HepG2 (cell line): ENCODE measurements around the gene NLE1. TPM values are rescaled to one million over a fixed set of nuclear protein-coding genes. Genes with fewer than 3 reads are reported as not detected.

Experiments
- CTCF ChIP-seq: sonication (generic); formaldehyde crosslinking; IDR thresholded peaks from 2 replicates; pipeline ENCODE4 v1.5.0; 2020; ENCODE audit warnings: mild to moderate bottlenecking, missing genetic modification reagents, moderate library complexity
- DNMT1 ChIP-seq: sonication (generic); formaldehyde crosslinking; IDR thresholded peaks from 2 replicates; pipeline ENCODE4 v1.5.1; 2020; ENCODE audit warnings: mild to moderate bottlenecking, missing genetic modification reagents
- ERF ChIP-seq: IDR thresholded peaks from 2 replicates; pipeline ENCODE4 v1.6.1; 2018; ENCODE audit warnings: missing biosample characterization, missing genetic modification reagents
- FOXM1 ChIP-seq: sonication (generic); formaldehyde crosslinking; IDR thresholded peaks from 2 replicates; pipeline ENCODE4 v1.5.0; 2020; ENCODE audit warnings: missing genetic modification reagents
- IKZF5 ChIP-seq: IDR thresholded peaks from 2 replicates; pipeline ENCODE4 v1.6.1; 2018; ENCODE audit warnings: missing genetic modification reagents, mild to moderate bottlenecking, missing compliant biosample characterization
- MIER2 ChIP-seq: IDR thresholded peaks from 2 replicates; pipeline ENCODE4 v1.6.1; 2016; ENCODE audit warnings: missing biosample characterization, missing genetic modification reagents
- MYC ChIP-seq: sonication (generic); formaldehyde crosslinking; IDR thresholded peaks from 2 replicates; pipeline ENCODE4 v1.9.0; 2021; ENCODE audit warnings: missing genetic modification reagents, borderline replicate concordance
- MZF1 ChIP-seq: sonication (generic); formaldehyde crosslinking; IDR thresholded peaks from 2 replicates; pipeline ENCODE4 v1.8.1; 2023; ENCODE audit warnings: mild to moderate bottlenecking, missing genetic modification reagents, borderline replicate concordance
- PHF8 ChIP-seq: sonication (generic); formaldehyde crosslinking; IDR thresholded peaks from 2 replicates; pipeline ENCODE4 v1.5.0; 2020; ENCODE audit warnings: missing genetic modification reagents
- PREB ChIP-seq: sonication (generic); formaldehyde crosslinking; IDR thresholded peaks from 2 replicates; pipeline ENCODE4 v1.4.0; 2020; ENCODE audit warnings: missing genetic modification reagents
- RAD21 ChIP-seq: fragments of 450-650 bp; formaldehyde crosslinking; IDR thresholded peaks from 2 replicates; pipeline ENCODE4 v1.5.0; 2020; ENCODE audit warnings: mild to moderate bottlenecking
- SAFB2 ChIP-seq: sonication (generic); formaldehyde crosslinking; IDR thresholded peaks from 2 replicates; pipeline ENCODE4 v1.5.1; 2020; ENCODE audit warnings: missing genetic modification reagents, low read depth, mild to moderate bottlenecking, borderline replicate concordance
- ZFP37 ChIP-seq: sonication (generic); formaldehyde crosslinking; IDR thresholded peaks from 2 replicates; pipeline ENCODE4 v1.4.0; 2020; ENCODE audit warnings: missing genetic modification reagents, borderline replicate concordance
- ZNF383 ChIP-seq: sonication (generic); formaldehyde crosslinking; IDR thresholded peaks from 2 replicates; pipeline ENCODE4 v1.4.0; 2020; ENCODE audit warnings: missing genetic modification reagents, mild to moderate bottlenecking, borderline replicate concordance
- ZNF713 ChIP-seq: sonication (generic); formaldehyde crosslinking; IDR thresholded peaks from 2 replicates; pipeline ENCODE4 v1.4.0; 2020; ENCODE audit warnings: mild to moderate bottlenecking, missing genetic modification reagents
- ZNF816 ChIP-seq: sonication (generic); formaldehyde crosslinking; IDR thresholded peaks from 2 replicates; pipeline ENCODE4 v1.8.0; 2022; ENCODE audit warnings: missing genetic modification reagents, mild to moderate bottlenecking, borderline replicate concordance
- ZNF841 ChIP-seq: sonication (generic); formaldehyde crosslinking; IDR thresholded peaks from 2 replicates; pipeline ENCODE4 v1.8.1; 2023; ENCODE audit warnings: missing genetic modification reagents, borderline replicate concordance
- polyA plus RNA-seq, 8 experiments: library from polyadenylated mRNA; depleted of rRNA in 3 of 8; stranded (reverse) in 7 of 8; unstranded in 1 of 8; fragments of >200 nt; fragmentation: Illumina TruSeq in 4 of 8; extraction: Trizol in 4 of 8; gene quantifications; 2 replicates each; pipeline versions ENCODE4 v1.2.1 to v1.2.3, GENCODE V29; 2011 to 2016; ENCODE audit warnings: low read depth in 4 of 8, missing spikeins in 1 of 8, mixed read lengths in 1 of 8; ENCODE audit not compliant: insufficient read depth in 1 of 8
- total RNA-seq, 5 experiments: library from RNA; depleted of rRNA; stranded (reverse); fragments of >200 nt; fragmentation: Illumina TruSeq; extraction: Trizol; gene quantifications; 2 replicates each; pipeline ENCODE4 v1.2.3, GENCODE V29; 2016; ENCODE audit warnings: low read depth in 1 of 5
- TF ChIP-seq, protein P1 (sequence below): sonication (generic); formaldehyde crosslinking; IDR thresholded peaks from 2 replicates; pipeline ENCODE4 v1.8.0; 2023; ENCODE audit warnings: mild to moderate bottlenecking, missing genetic modification reagents
- TF ChIP-seq, protein P2 (sequence below): sonication (generic); formaldehyde crosslinking; IDR thresholded peaks from 2 replicates; pipeline ENCODE4 v1.5.0; 2020; ENCODE audit warnings: mild to moderate bottlenecking, missing genetic modification reagents, borderline replicate concordance

Gene NLE1
- total and polyA plus RNA-seq, 2 of the 13 experiments (the other 11 are each of a cell fraction or from before 2014, with no cell fraction given), result 20.3 to 34.5 TPM

- TF ChIP-seq MYC (CRISPR knock-in tag) (peak; percentile 32; the same call in 1 of the 2 replicates), MZF1 (CRISPR knock-in tag) (no peak), ZNF713 (CRISPR knock-in tag) (0 out of 2 replicates have a peak, but pooled peaks have one; percentile 54), ERF (CRISPR knock-in tag) (peak; percentile 3; the same call in 1 of the 2 replicates), RAD21 (peak; percentile 93), SAFB2 (CRISPR knock-in tag) (no peak), PHF8 (CRISPR knock-in tag) (no peak; the same call in 1 of the 2 replicates), CTCF (CRISPR knock-in tag) (peak; percentile 83), PREB (no peak), IKZF5 (no peak), FOXM1 (CRISPR knock-in tag) (no peak), ZNF816 (CRISPR knock-in tag) (no peak), ZNF841 (CRISPR knock-in tag) (no peak), ZFP37 (no peak), MIER2 (CRISPR knock-in tag) (no peak), DNMT1 (CRISPR knock-in tag) (no peak), ZNF383 (no peak)
- TF ChIP-seq, protein P1, sequence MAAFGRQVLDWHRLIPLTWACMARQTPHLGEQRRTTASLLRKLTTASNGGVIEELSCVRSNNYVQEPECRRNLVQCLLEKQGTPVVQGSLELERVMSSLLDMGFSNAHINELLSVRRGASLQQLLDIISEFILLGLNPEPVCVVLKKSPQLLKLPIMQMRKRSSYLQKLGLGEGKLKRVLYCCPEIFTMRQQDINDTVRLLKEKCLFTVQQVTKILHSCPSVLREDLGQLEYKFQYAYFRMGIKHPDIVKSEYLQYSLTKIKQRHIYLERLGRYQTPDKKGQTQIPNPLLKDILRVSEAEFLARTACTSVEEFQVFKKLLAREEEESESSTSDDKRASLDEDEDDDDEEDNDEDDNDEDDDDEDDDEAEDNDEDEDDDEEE, result 0 out of 2 replicates have a peak, but pooled peaks have one; percentile 47
- TF ChIP-seq, protein P2, sequence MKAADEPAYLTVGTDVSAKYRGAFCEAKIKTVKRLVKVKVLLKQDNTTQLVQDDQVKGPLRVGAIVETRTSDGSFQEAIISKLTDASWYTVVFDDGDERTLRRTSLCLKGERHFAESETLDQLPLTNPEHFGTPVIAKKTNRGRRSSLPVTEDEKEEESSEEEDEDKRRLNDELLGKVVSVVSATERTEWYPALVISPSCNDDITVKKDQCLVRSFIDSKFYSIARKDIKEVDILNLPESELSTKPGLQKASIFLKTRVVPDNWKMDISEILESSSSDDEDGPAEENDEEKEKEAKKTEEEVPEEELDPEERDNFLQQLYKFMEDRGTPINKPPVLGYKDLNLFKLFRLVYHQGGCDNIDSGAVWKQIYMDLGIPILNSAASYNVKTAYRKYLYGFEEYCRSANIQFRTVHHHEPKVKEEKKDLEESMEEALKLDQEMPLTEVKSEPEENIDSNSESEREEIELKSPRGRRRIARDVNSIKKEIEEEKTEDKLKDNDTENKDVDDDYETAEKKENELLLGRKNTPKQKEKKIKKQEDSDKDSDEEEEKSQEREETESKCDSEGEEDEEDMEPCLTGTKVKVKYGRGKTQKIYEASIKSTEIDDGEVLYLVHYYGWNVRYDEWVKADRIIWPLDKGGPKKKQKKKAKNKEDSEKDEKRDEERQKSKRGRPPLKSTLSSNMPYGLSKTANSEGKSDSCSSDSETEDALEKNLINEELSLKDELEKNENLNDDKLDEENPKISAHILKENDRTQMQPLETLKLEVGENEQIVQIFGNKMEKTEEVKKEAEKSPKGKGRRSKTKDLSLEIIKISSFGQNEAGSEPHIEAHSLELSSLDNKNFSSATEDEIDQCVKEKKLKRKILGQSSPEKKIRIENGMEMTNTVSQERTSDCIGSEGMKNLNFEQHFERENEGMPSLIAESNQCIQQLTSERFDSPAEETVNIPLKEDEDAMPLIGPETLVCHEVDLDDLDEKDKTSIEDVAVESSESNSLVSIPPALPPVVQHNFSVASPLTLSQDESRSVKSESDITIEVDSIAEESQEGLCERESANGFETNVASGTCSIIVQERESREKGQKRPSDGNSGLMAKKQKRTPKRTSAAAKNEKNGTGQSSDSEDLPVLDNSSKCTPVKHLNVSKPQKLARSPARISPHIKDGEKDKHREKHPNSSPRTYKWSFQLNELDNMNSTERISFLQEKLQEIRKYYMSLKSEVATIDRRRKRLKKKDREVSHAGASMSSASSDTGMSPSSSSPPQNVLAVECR (CRISPR knock-in tag), result peak; percentile 58; the same call in 1 of the 2 replicates
Observed at GRCh38 chr17:35088881-35089585, 53.1 kb downstream of the NLE1 start (continued).
